Stimulated activated CD4-positive, alpha-beta T cell treated with anti-CD3 and anti-CD28 coated beads, Interleukin-12 subunit alpha, Interleukin-12 subunit beta, amount 100 ng/mL, for 24 hours (primary cell): ENCODE measurements around the gene PCDHB1.
A peak's percentile ranks its signal among the peaks of the same experiment; 100 is the strongest.
"Not testable (repeated sequence)": the region's sequence is repeated elsewhere in the genome, so short reads cannot be mapped to it uniquely, and the experiment has no call there.

Experiments
- DNase-seq, 2 experiments: peaks; one replicate each; pipeline ENCODE4 v3.0.0-alpha.2; 2020; ENCODE audit warnings: low read depth in 2 of 2

Gene PCDHB1

GRCh38 chr5:141077826-141078225 is 26.7 kb downstream of the PCDHB1 start:
- no peak for DNase-seq

GRCh38 chr5:141082228-141082627 is 31.1 kb downstream of the PCDHB1 start:
- no peak for DNase-seq

- DNase-seq = peak in 1 of 2 experiments; percentile 12
Observed at GRCh38 chr5:141084487-141084989, 33.4 kb downstream of the PCDHB1 start.

GRCh38 chr5:141094481-141095262 is 43.5 kb downstream of the PCDHB1 start, which contains the start of gene PCDHB2:
PCDHB2 (plus strand) TSS chr5:141094615; CDS start chr5:141094791, 176 bp downstream.
- no peak for DNase-seq

- no peak for DNase-seq
Observed at GRCh38 chr5:141095263-141095641, 44.1 kb downstream of the PCDHB1 start.

GRCh38 chr5:141096181-141096580 is 45.0 kb downstream of the PCDHB1 start:
- not testable (repeated sequence) for DNase-seq

GRCh38 chr5:141096586-141096985 is 45.4 kb downstream of the PCDHB1 start:
- DNase-seq = not testable (repeated sequence)

GRCh38 chr5:141100243-141100805 is 49.1 kb downstream of the PCDHB1 start, which contains the start of gene PCDHB3:
PCDHB3 (plus strand) TSS chr5:141100473; CDS start chr5:141100650, 177 bp downstream.
- peak in 1 of 2 experiments; percentile 31 for DNase-seq

GRCh38 chr5:141101059-141101458 is 49.9 kb downstream of the PCDHB1 start:
- no peak for DNase-seq

- DNase-seq = not testable (repeated sequence)
Observed at GRCh38 chr5:141102070-141102469, 50.9 kb downstream of the PCDHB1 start.

- not testable (repeated sequence) for DNase-seq
Observed at GRCh38 chr5:141102471-141102870, 51.3 kb downstream of the PCDHB1 start.

GRCh38 chr5:141105350-141105749 is 54.2 kb downstream of the PCDHB1 start:
- no peak for DNase-seq
